KG1 (cell line): ENCODE data around the gene UBE2S.
"Not testable (repeated sequence)": the region's sequence is repeated elsewhere in the genome, so short reads cannot be mapped to it uniquely, and the experiment has no call there.

Source experiments
- DNase-seq: peaks from one replicate; lab custom pipeline; 2025; lab: John Stamatoyannopoulos, UW

UBE2S gene

DNA sequence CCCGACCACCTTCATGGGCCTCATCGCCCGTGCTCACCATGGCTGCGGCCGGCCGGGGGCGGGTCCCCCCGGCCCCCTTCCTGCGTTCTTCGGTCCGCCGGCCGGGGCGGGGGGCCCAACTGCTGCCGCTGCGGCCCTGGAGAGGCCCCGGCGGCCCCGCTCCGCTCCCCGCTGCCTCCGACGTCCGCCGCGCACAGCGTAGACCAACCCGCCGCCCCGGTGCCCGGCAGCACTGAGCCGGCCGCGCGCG lies at the start of gene UBE2S:
UBE2S (minus strand) TSS at position 239 of the 250 bp plus-strand sequence; CDS start at position 40, 199 bp downstream.
- DNase-seq = not testable (repeated sequence)

DNA sequence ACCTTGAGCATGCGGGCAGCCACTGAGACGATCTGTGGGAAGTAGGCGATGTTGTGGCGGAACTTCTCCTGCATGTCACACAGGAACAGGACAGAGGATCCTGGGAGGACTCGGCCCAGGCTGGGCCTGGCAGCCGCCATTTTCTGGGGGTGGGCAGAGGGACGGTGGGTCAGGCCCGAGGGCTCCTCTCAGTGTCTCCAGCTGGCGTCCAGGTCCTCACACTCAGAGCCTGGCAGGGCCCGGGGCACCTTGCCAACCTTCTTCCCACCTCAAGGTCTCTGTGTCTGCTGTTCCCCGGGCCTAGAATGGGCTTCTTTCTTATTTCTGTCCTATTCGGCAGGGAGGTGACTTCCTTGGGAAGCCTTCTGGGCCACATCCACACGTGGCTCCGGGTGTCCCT lies 48.8 kb upstream of the UBE2S start:
- no peak for DNase-seq

DNA sequence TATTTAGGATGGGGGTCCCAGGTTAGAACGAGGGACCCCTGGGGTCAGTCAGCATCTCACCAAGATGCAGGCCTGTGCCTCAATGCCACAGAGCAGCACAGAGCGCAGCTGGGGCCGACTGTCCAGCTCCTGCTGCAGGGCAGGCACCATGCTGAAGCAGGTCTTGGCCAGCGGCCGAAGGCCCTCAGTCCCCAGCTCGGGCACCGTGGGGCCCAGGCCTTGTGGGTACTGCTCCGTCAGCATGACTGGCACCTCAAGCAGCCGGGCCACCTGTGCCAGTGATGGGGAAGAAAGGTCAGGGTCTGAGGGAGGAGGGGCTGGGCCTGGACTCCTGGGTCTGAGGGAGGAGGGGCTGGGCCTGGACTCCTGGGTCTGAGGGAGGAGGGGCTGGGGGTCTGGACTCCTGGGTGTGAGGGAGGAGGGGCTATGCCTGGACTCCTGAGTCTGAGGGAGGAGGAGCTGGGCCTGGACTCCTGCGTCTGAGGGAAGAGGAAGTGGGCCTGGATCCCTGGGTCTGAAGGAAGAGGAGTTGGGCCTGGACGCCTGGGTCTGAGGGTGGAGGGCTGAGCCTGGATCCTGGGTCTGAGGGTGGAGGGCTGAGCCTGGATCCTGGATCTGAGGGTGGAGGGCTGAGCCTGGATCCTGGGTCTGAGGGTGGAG lies 48.1 kb upstream of the UBE2S start:
- no peak for DNase-seq

DNA sequence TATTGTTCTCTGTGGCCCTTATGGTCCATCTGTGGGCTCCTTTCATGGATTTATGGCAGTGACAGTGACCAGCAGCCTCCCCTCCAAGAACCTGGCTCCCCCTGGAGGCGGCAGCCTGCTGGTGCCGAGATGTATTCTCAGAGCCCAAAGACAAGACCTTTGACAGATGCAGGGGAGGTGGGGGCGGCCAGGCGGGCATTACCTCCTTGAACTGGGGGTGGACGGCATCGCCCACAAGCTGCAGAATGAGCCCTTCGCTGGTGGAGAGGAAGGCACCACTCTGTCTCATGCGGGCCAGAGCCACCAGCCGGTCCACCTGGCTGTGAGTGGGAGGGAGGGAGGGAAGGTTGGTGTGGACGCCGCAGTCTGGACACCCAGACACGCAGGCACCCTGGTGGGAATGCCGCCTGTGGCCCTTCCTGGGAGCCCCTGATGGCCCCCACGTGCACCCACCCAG lies 47.2 kb upstream of the UBE2S start:
- DNase-seq = no peak

DNA sequence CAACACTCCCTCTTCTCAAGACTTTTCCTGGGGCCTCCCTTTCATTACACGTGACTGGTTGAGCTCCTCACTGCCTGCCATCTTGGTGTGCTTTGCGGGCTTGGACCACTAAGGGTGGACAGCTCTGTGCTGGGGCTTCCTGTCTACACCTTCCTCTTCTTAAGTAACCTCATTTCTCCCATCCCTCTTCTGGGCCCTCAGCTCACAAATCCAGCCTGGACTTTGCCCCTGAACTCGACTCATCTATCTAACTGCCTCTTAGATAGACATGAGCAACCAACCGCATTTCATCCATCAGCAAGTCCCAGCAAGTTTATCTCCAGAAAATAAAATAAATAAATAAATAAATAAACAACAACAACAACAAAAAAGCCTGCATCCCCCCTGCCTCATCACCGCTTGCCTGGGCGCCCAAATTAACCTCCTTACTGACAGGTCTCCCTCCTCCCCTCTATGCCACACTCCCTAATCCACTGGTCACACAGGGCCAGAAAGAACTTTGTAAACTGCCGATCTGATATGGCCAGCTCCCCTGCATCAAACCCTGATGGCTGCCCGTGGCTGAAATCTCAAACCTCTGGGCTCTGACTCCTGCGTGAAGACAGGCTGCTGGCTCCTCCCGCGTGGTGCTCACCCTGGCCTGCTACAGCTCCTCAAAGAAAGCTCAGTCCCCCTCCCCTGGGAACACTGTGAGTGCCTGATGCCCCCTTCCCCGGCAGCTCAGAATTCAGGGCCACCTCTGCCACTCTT lies 46.1 kb upstream of the UBE2S start:
- DNase-seq = no peak

DNA sequence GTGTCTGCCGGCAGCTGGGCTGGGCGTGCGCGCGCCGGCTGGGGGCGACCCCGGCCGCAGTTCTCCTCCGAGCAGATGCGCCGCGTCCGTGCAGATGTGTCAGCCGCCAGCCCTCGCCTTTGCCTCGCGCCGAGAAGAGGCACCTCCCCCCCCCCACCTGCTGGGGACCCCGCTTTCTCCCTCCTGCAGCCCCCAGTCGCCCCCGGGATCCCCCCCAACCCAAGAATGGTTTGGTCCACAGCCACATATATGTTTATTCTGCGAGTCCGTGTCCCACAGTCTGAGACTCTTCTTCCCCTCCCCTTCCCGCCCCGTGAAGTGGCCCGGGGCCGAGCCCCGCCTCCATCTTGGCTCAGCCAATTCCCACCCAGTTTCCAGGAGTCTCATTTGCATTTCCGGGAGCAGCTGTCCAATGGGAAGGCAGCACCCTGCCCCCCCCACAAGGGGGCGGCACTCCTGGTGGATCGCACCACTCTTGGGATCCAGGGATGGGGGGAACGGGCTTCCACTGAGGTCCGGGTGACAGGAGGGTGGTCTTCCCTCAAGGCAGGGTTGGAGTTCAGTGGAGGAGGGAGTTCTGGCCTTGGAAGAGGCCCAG lies 45.3 kb upstream of the UBE2S start:
- DNase-seq = no peak

DNA sequence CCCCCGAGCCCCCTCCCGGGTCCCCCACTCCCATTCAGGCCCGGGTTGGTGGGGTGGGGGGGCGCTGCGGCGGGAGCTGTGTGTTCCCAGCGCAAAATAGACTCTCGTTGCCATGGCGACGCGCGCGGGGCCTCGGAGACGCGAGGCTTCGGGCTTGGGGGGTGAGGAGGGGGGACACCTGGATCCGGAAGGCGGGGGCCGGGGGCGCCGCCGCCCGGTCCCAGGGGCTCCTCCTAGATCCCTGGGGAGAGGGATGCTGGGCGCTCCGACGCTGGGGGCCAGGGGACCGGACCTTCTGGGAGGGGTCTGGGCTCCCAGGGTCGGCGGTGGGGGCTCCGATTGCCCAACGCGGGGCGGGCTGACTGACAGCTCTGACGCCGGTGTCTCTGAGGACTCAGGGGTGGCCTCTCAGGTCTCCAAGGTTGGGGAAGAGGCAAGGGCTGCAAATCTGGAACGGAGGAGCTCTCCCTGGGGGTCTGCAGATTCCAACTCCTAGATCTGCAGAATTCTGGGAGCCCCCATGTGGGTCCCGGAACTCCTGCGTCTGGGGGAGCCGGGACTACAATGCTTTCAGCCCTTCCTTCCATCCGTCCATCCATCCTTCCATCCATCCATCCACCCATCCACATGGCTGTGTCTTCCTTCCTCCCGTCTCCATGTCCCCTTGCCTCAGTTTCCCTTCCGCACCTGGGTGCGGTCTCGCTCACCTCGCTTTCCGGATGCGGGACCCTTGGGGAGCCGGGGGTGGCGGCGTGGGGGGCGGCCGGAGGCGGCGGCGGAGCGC lies 44.6 kb upstream of the UBE2S start:
- no peak for DNase-seq

DNA sequence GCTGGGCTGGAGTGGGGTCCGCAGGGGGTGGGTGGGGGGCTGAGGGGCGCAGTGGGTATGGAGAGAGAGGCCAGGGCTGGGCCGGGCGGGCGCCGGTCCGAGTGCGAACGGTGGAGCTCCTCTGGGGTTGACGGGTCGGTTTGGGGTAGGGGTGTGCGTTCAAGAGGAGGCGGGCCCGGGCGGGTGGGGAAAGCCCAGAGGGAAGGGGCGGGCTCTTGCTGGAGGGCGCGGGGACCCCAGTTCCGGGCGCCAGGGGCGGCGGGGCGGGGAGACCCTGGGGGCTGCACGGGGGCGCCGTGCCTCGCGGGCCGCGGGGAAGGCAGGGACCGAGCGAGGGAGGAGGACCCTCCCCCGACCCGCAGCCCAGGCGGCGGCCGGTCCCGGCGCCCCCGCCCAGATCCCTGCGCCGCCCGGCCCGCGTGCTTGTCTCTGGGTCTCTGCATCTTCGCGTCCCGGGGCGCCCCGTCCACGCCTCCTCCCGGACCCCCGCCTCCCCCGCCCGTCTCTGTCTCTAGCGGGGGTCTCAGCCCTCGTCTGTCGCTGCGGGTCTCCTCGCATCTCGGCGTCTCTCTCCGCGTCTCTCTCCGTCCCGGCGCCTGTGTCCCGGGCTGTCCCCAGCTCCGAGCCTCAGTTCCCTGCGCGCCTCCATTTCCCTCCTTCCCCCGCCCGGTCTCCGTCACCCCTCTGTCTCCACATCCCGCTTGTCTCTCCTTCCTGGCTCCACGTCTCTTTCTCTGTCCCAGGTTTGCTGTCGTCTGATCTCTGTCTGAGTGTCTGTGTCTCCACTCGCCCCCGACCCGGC lies 43.8 kb upstream of the UBE2S start:
- no peak for DNase-seq

DNA sequence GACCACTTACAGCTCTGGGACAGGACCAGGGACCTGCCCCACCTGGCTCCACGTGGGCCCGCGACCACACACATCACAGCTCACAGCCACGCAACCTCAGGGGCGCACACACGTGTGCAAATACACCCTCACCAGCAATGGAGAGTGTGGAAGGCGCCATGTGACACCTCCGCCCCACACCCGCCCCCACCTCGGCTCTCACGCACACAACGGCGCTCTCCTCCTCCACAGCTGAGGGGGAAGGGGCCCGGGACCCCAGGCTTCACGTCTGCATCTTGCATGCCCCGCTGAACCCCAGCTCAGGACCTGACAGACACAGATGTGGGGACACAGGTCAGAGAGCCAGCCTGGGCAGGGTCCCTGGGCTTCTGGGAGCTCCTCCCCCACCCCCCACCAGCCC lies 41.9 kb upstream of the UBE2S start:
- no peak for DNase-seq

DNA sequence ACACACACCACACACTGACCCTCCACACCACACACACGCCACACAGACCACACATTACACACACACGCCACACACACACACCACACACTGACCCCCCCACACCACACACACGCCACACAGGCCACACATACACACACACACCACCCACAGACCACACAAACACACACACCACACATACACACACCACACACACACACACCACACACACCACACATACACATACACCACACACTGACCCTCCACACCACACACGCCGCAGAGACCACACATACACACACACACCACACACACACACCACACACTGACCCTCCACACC lies 40.5 kb upstream of the UBE2S start:
- not testable (repeated sequence) for DNase-seq

DNA sequence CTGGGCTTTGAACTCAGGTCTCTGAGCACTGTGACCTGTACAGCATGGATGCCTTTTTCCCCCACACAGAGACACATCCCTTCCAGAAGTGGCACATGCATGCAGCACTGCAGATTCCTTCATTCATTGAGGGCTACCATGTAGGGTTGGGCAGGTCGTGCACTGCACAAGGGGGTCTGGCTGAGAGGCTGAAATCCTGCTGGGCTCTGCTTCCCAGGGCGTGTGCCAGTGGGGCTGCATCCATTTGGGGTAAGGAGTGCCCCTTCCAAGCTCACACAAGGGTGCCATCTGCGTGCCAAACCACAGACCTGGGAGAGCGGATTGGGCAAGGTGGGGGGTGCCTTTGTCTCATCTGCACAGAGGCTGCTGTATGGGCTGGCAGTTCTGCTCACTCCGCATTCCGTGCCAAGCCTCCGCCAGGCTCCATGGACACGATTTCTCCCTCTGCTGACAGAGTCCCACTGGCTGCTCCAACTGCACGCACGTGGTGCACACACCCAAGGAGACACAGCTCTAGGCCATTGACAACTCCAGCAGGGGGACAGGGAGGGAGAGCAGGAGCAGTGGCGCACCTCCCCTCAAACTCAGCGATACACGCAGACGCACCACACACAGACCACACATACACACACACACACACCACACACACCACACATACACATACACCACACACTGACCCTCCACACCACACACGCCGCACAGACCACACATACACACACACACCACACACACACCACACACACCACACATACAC lies 40.0 kb upstream of the UBE2S start:
- no peak for DNase-seq

DNA sequence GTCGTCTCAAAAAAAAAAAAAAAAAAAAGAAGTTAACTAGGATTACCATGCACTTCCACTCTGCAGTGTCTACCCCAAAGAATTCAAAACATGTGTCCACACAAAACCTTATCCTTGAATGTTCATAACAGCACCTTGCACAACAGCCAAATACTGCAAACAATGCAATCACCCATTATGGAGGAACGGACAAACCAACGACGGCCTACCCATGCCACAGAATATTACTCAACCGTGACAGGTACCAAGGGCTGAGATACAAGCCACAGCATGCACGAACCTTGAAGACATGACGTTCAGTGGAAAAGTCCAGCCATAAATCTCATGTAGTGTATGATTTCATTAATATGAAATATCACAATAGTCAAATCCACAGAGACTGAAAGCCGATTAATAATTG lies 38.5 kb upstream of the UBE2S start:
- DNase-seq = no peak

DNA sequence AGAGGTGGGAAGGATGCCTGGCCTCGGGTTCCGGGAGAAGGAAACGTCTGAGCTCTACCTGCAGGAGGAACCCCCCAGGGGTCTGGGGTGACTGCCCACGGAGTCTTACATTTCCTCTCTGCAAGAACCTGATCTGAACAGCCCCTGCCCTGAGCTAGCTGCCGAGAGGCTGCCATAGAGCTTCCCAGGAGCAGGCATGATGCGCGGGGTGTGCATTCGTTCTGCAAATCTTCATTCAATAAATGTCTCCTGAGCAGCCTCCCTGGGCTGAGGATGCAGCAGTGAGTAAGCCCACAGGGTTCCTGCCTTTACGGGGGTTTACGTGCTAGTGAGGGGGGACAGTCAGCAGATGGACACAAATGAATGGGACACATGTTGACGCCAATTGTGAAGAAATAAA lies 37.1 kb upstream of the UBE2S start:
- no peak for DNase-seq

DNA sequence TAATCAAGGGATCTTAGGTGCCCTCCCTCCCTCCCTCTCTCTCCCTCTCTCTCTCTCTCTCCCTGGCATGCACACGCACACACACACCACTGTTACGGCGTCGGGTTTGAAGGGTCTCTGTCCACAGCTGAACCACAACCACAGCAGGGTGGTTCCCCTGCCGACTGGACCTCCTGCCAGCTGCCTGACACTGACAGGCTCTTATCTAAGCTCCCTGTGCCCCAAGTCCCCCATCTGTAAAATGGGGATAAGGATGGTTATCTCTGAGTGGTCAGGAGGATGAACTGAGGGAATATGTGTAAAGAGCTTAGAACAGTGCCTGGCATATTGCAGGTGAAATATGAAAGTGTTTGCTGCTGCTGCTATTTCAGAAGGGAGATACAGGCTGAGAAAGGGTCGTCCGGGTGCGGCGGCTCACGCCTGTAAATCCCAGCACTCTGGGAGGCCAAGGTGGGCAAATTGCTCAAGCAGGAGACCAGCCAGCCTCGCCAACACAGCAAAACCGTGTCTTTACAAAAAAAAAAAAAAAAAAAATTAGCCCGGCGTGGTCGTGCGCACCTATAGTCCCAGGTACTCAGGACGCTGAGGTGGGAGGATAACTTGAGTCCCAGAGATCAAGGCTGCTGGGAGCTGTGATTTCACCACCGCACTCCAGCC lies 36.4 kb upstream of the UBE2S start:
- DNase-seq = no peak

DNA sequence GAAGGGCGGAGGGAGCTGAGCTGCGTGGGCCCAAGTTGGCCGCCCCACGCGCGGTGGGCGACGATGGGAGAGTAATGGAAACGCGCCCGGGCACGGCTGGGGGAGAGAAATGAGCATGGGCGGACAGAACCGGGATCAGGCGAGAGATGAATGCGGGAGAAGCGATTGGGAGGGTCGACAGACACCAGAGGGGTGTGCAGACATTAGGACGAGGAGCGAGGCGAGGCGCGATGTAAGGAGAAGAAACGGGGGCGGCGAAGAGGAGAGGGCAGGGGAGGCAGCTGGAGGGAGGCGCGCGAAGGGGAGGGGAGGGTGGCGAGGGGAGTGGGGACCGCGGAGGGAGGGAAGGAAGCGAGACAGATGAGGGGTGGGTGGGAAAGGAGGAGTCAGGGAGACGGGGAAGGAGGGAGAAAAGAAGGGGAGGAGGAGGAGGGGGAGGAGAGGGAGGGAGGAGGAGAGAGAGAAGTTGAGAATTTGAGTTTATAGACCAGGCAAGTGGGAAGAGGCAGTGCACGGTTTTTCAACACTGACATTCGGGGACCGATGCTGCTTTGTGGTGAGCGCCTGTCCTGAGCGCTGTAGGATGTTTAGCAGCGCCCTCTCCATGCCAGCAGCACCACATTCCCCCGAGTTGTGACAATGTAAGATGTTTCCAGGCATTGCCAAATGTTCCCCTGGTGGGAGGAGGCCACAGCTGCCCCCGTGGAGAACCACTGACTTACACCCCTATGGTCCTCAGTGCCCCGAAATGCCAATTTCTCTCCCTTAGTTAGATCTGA lies 35.6 kb upstream of the UBE2S start, which contains the start of gene SHISA7:
SHISA7 (minus strand) TSS at position 256 of the 779 bp plus-strand sequence. CDS start 437 bp downstream, outside the sequence.
- DNase-seq = no peak

DNA sequence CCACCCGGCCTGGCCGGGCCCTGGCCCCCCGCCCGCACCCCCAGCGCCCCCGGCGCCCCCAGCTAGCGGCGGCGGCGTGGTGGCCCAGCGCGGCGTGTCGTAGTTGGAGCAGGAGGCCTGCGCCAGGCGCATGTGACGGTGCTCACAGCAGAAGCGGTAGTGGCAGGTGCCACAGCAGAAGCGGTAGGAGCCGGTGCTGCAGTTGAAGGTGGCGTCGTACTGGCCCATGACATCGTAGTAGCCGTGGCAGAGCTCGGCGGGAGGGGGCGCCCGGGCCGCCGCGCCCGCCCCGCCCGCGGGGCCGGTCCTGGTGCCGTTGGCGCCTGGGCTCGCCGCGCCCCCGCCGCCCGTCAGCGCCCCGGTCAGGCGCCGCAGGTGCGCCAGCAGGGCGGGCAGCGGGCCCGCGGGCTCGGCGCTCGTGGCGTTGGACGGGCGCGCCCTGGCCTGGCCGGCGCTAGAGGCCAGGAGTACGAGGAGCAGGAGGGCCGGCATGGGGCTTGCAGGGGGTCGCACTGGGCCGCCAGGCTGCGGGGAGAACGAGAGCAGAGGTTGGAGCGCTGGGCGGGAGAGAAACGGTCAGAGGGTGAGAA lies 34.9 kb upstream of the UBE2S start:
- DNase-seq = no peak

DNA sequence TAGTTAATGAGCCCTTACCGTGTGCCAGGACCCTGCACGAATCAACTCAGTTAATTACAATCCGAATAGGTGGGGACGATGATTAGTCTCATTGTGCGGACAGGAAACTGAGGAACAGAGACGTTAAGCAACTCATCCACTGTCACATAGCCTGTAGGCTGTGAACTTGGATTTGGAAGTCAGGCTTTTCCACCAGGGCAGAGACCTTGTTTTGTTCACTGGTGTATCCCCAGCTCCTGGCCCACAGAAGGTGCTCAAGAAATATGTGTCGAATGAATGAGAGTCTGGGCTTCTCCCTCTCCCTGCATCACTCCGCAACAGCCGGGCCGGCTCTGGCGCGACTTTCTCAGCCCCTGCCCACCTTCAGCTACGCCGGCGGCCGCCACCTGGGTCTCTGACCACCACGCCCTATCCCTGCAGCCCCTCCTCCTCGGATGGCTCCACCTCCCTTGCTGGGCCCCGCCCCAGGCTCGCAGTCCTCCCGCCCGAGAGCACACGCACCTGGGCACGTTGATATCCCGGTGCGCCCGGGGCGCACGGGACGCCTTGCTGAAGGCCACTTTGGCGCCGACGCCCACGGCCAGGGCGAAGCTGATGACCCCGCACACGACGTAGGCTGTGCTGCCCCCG lies 34.2 kb upstream of the UBE2S start:
- no peak for DNase-seq

DNA sequence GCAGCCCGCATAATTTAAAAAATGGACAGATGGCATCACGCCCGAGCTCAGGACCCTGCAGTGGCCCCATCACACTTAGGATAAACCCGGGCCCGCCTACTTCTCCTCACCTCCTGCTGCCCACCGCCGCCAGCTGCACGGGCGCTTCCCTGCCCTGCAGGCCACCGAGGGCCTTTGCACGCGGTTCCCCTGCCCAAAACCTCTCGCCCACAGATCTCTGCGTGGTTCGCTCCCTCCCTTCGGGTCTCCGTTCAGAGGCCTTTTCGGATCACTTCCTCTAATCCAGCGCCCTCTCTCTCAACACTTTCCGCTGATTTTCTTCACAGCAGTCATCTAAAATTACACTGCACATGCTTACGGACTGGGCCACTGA lies 33.7 kb upstream of the UBE2S start:
- DNase-seq = no peak
